Adipocyte (in vitro differentiated cells): ENCODE data around the gene ARMH1.

Experiments used
- DNase-seq: peaks from one replicate; pipeline ENCODE4 v3.0.0-alpha.2; 2015; ENCODE audit warnings: low read depth
- H3K27me3 ChIP-seq: replicated peaks from 2 replicates; pipeline ENCODE4 v1.7.0; 2013; ENCODE audit warnings: mild to moderate bottlenecking, low read length, moderate library complexity; ENCODE audit not compliant: control insufficient read depth, insufficient read depth
- H3K36me3 ChIP-seq: 2 replicates; pipeline ENCODE4 v1.7.0; 2013; ENCODE audit warnings: low read length, mild to moderate bottlenecking, moderate library complexity; ENCODE audit not compliant: control insufficient read depth, insufficient read depth, severe bottlenecking
- H3K4me1 ChIP-seq: 2 replicates; pipeline ENCODE4 v1.7.0; 2013; ENCODE audit warnings: mild to moderate bottlenecking, low read length, moderate library complexity; ENCODE audit not compliant: control insufficient read depth, insufficient read depth
- H3K4me3 ChIP-seq: 2 replicates; pipeline ENCODE4 v1.7.0; 2013; ENCODE audit warnings: mild to moderate bottlenecking, low read length, moderate library complexity
- H3K9ac ChIP-seq: 2 replicates; pipeline ENCODE4 v1.7.0; 2013; ENCODE audit warnings: mild to moderate bottlenecking, low read length, moderate library complexity
- H3K9me3 ChIP-seq: 2 replicates; pipeline ENCODE4 v1.7.0; 2013; ENCODE audit warnings: mild to moderate bottlenecking, low read length, moderate library complexity; ENCODE audit not compliant: control insufficient read depth

ARMH1 gene

GRCh38 chr1:44701141-44701573 lies 26.6 kb downstream of the ARMH1 start:
- H3K27me3 ChIP-seq, result no peaks in the 10 kb centered on the region
- no peaks in the 10 kb centered on the region for H3K4me1 ChIP-seq
- no peak overlapping the region for H3K4me3 ChIP-seq
- H3K36me3 ChIP-seq, result no peaks in the 10 kb centered on the region
- H3K9me3 ChIP-seq, result no peaks in the 10 kb centered on the region
- no peak for DNase-seq
- no peak overlapping the region for H3K9ac ChIP-seq

DNA sequence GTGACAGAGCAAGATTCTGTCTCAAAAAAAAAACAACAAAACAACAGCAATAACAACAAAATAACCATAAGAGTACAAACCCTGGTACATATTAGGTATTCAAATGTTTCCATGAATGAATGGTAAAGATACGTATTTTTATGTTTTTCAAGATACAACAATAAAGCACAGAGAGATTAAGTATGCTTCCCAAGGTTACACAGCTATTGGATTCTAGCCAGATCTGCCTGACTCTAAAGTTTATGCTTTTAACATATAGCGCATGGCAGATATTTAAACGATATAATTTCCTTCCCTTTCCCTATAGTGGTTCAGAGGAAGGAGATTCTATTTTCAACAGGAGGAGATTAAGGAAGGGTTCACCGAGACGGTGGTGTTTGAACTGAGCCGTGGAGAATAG lies 31.0 kb downstream of the ARMH1 start:
- H3K27me3 ChIP-seq, result no peaks in the 10 kb centered on the region
- no peak for DNase-seq
- H3K4me3 ChIP-seq, result no peak overlapping the region
- H3K4me1 ChIP-seq, result peaks cover 10% of the 10 kb centered on the region
- no peak overlapping the region for H3K9ac ChIP-seq
- no peaks in the 10 kb centered on the region for H3K36me3 ChIP-seq
- no peaks in the 10 kb centered on the region for H3K9me3 ChIP-seq

DNA sequence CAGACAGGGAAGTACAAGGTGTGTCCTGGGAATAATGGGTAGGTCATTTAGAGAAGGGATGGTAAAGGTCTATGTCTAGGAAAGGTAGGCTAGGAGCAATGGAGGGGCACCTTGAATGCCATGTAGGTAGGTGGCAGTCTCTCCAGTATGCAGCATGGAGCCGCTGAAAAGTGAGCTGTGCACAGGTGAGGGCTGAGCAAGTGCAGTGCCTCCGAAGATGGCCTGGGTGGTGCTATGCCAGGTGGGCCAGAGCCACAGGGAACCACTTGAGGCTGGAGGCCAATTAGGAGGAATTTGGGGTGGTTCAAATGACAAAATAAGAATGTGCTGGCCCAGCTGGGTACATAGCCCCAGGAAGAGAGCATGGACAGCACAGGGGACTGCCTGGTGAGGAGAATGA lies 31.4 kb downstream of the ARMH1 start:
- Histone ChIP-seq H3K27me3 (no peaks in the 10 kb centered on the region), H3K36me3 (no peaks in the 10 kb centered on the region), H3K4me1 (peaks cover 10% of the 10 kb centered on the region), H3K9ac (no peak overlapping the region), H3K4me3 (no peak overlapping the region), H3K9me3 (no peaks in the 10 kb centered on the region)
- no peak for DNase-seq

DNA sequence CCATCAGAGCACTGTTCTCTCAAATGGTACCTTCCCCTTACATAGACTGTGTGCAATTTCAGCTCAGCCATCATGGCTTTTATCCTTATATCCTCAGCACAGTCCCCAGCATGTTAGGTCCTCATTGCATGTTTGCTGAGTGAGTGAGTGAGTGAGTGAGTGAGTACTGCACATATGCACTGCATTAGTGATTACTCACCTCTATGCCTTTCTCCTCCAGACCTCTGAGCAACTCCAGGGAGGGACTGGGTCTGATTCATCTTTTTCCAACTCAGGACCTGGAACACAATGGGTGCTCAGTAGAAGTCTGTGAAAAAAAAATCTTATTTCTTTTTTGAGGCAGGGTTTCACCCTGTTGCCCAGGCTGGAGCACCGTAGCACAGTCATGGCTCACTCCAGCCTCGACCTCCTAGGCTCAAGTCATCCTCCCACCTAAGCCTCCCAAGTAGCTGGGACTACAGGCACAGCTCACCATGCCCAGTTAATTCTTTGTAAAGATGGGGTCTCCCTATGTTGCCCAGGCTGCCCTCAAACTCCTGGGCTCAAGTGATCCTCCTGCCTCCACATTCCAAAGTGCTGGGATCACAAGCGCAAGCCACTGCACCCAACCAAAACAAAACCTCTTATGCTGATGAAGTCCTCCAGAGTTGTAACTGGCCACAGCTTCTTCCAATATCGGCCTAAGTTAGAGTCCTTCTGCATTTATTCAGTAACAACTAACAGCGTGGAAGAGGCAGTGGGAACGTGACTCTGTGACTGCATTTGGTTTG lies 32.8 kb downstream of the ARMH1 start:
- no peaks in the 10 kb centered on the region for H3K36me3 ChIP-seq
- peak; percentile 84 for DNase-seq
- H3K4me1 ChIP-seq, result peaks cover 10% of the 10 kb centered on the region
- H3K4me3 ChIP-seq, result no peak overlapping the region
- H3K9me3 ChIP-seq, result no peaks in the 10 kb centered on the region
- no peaks in the 10 kb centered on the region for H3K27me3 ChIP-seq
- H3K9ac ChIP-seq, result peak overlapping the region; percentile 39

- Histone ChIP-seq H3K9me3 (no peaks in the 10 kb centered on the region), H3K27me3 (no peaks in the 10 kb centered on the region), H3K4me1 (peaks cover 10% of the 10 kb centered on the region), H3K36me3 (no peaks in the 10 kb centered on the region), H3K9ac (peak overlapping the region; percentile 57), H3K4me3 (peak overlapping the region; percentile 45)
- peak; percentile 82 for DNase-seq
Measured at GRCh38 chr1:44707959-44708831, 33.7 kb downstream of the ARMH1 start.

- DNase-seq, result no peak
- no peak overlapping the region for H3K4me3 ChIP-seq
- no peaks in the 10 kb centered on the region for H3K27me3 ChIP-seq
- no peak overlapping the region for H3K9ac ChIP-seq
- no peaks in the 10 kb centered on the region for H3K9me3 ChIP-seq
- no peaks in the 10 kb centered on the region for H3K4me1 ChIP-seq
- H3K36me3 ChIP-seq, result no peaks in the 10 kb centered on the region
Measured at GRCh38 chr1:44713321-44713781, 38.8 kb downstream of the ARMH1 start.

DNA sequence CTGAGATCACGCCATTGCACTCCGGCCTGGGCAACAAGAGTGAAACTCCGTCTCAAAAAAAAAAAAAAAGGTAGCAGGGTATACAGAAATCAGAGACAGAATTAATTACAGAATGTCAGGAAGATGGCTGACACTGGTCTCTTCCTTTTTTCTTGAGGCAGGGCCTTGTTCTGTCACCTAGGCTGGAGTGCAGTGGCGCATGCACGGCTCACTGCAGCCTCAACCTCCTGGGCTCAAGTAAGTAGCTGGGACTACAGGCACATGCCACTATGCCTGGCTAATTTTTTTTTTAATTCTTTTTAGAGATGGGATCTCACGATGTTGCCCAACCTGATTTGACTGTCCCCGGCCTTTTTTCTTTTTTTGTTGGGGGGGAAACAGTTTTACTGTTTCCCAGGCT lies 40.0 kb downstream of the ARMH1 start:
- H3K27me3 ChIP-seq, result no peaks in the 10 kb centered on the region
- H3K9ac ChIP-seq, result no peak overlapping the region

DNA sequence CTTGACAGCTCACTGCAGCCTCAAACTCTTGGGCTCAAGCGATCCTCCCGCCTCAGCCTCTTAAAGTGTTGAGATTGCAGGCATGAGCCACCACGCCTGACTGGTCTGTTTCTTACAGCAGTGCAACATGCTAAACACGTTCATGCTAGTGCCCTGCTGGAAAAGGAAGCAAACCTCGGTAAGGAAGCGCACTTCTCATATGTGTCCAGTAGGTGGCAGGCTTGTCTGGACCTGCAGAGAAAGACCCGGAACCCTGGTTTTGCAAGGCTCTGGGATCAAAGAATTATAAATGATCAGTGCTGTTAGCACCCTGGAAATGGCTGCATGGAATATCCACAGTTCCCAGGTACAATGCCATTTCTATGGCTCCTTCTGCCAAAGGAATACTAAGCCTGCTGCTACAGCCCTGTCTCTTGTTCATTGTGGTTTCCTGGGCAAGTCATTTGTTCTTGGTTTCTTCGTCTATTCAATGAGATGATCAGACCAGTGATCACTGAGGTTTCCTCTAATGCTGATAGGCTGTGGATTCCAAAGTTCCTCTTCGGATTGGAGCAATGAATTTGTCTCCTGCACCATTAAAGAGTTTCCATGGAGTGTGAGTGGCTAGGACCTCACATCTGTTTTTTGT lies 40.5 kb downstream of the ARMH1 start:
- Histone ChIP-seq H3K27me3 (no peaks in the 10 kb centered on the region), H3K4me3 (no peak overlapping the region), H3K36me3 (no peaks in the 10 kb centered on the region), H3K9me3 (no peaks in the 10 kb centered on the region), H3K9ac (no peak overlapping the region), H3K4me1 (no peaks in the 10 kb centered on the region)
- peak; percentile 88 for DNase-seq

More for the DNA sequence above, 40.0 kb downstream of the ARMH1 start:
- Histone ChIP-seq H3K36me3 (no peaks in the 10 kb centered on the region), H3K4me1 (no peaks in the 10 kb centered on the region), H3K9me3 (no peaks in the 10 kb centered on the region), H3K4me3 (no peak overlapping the region)
- DNase-seq, result no peak

GRCh38 chr1:44717156-44717555 lies 42.6 kb downstream of the ARMH1 start:
- Histone ChIP-seq H3K36me3 (no peaks in the 10 kb centered on the region), H3K4me1 (no peaks in the 10 kb centered on the region), H3K27me3 (no peaks in the 10 kb centered on the region), H3K9ac (no peak overlapping the region), H3K9me3 (no peaks in the 10 kb centered on the region), H3K4me3 (no peak overlapping the region)
- DNase-seq, result no peak

DNA sequence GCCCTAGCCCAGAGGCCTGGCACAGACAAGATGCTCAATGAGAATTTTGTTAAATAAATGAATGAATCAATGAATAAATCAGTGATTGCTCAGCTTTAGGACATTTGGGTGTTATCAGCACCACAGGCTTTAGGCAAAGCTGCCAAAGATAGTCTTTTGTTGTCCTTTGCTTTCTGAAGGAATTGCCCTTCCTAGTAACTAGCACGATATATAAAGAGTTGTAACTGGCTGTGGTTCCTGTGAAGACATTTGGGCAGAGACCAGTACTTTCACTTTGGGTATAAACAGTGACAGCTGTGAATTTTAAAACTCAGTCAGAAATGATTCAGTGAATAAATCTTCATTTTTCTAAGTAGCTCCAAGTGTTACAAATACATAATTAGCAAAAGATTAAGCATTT lies 43.1 kb downstream of the ARMH1 start:
- DNase-seq, result no peak
- Histone ChIP-seq H3K4me3 (no peak overlapping the region), H3K9me3 (no peaks in the 10 kb centered on the region), H3K9ac (no peak overlapping the region), H3K27me3 (no peaks in the 10 kb centered on the region), H3K4me1 (no peaks in the 10 kb centered on the region), H3K36me3 (no peaks in the 10 kb centered on the region)

DNA sequence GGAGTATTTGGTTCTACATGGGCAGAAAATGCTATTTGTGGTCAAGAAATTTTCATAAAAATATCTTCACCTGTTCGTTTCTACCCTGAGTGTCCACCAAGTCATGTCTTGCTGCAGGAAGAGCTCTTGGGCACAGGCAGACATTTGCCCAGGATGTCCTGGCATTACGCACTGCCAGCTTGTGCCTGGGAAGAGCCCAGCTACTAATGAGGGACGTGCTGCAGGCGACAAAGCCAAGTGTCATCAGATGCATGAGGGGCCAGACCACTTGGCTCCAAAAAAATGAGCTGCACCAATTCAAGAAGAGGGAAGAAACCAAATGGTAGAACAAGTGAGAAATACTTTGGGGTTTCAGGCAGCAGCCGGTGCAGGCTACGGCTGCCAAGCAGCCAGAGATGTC lies 43.6 kb downstream of the ARMH1 start:
- Histone ChIP-seq H3K9me3 (no peaks in the 10 kb centered on the region), H3K36me3 (no peaks in the 10 kb centered on the region), H3K9ac (no peak overlapping the region), H3K27me3 (no peaks in the 10 kb centered on the region), H3K4me3 (no peak overlapping the region), H3K4me1 (no peaks in the 10 kb centered on the region)
- DNase-seq, result no peak
